Neural progenitor cell (in vitro differentiated cells): ENCODE measurements around the gene PLCL1.

Experiments
- CTCF ChIP-seq: fragments of 200-600 bp; sonication (generic); IDR thresholded peaks from 2 replicates; pipeline ENCODE4 v1.5.1; 2017; ENCODE audit warnings: antibody characterized with exemption, mild to moderate bottlenecking
- EZH2phosphoT487 ChIP-seq: fragments of 200-600 bp; sonication (generic); IDR thresholded peaks from 2 replicates; pipeline ENCODE4 v1.6.1; 2017; ENCODE audit warnings: antibody characterized with exemption

GRCh38 chr2:198004173-198004572 lies 199.8 kb downstream of the PLCL1 start:
- TF ChIP-seq EZH2phosphoT487 (no peak), CTCF (no peak)
